ENCODE measurements around the gene GOLM1. TPM values are rescaled to one million over a fixed set of nuclear protein-coding genes. Genes with fewer than 3 reads are reported as not detected.

The GOLM1 gene
- total and polyA plus RNA-seq, 2 of the 4 experiments (the other 2 are of a cell fraction): 54.8 to 59.2 TPM

DNA sequence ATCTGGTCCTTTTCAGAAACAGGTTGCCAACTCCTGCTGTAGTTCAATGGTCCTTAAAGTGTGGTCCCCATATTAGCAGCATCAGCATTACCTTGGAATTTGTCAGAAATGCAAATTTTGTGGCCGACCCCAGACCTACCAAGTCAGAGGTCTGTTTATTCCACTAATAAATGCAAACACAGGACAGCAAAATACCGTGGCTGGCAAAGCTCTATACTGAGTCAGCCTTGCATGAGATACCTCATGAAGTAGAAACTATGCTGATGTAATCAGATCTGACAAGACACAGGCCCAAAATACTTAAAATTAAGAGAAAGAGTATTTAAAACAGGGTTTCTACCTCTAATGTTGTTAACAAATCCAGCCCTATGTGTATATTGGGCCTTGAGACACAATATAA lies 3.0 kb downstream of the GOLM1 start:
- DNase-seq: peak; percentile 66
- Histone ChIP-seq H3K4me1 (ENCODE audit: control insufficient read depth, insufficient read depth, low read length) (peaks cover 4% of the 10 kb centered on the region; the same call in 1 of the 2 replicates), H2BK5ac (ENCODE audit: low read depth, low read length, poor library complexity, severe bottlenecking) (no peak overlapping the region), H3K56ac (ENCODE audit: extremely low read depth, insufficient read depth, low read length) (no peak overlapping the region), H3K18ac (ENCODE audit: low read depth, low read length) (no peak overlapping the region), H3K27me3 (ENCODE audit: control insufficient read depth, insufficient read depth, low read length) (no peaks in the 10 kb centered on the region; the same call in 1 of the 2 replicates), H2BK120ac (ENCODE audit: low read depth, low read length) (no peak overlapping the region), H2BK20ac (ENCODE audit: low read depth, low read length) (no peak overlapping the region), H4K91ac (ENCODE audit: insufficient read depth, low read depth, low read length) (no peak overlapping the region), H3K4me2 (ENCODE audit: low read depth, low read length) (no peak overlapping the region; the same call in 1 of the 2 replicates), H3K27ac (ENCODE audit: insufficient read depth, low read length) (no peak overlapping the region), H2AFZ (replicated peaks; ENCODE audit: low read length, poor library complexity) (no peak overlapping the region), H4K5ac (ENCODE audit: low read depth, low read length) (no peak overlapping the region), H3K4me3 (ENCODE audit: insufficient read depth, low read depth, low read length) (no peak overlapping the region), H3K9me3 (ENCODE audit: control insufficient read depth, insufficient read depth, low read length) (no peaks in the 10 kb centered on the region), H2AK5ac (ENCODE audit: low read depth, low read length) (no peak overlapping the region), H2BK15ac (ENCODE audit: low read depth, low read length) (no peak overlapping the region), H3K14ac (replicated peaks; ENCODE audit: low read depth, low read length) (no peak overlapping the region), H3K36me3 (ENCODE audit: control insufficient read depth, insufficient read depth, low read length) (no peaks in the 10 kb centered on the region), H3K23ac (ENCODE audit: low read depth, low read length) (no peak overlapping the region), H4K20me1 (ENCODE audit: insufficient read depth, low read length) (peaks cover 4% of the 10 kb centered on the region), H4K8ac (ENCODE audit: low read depth in 2 of 2, low read length in 2 of 2) (no peak overlapping the region), H3K9ac (ENCODE audit: low read depth, low read length) (no peak overlapping the region), H2AK9ac (replicated peaks; ENCODE audit: low read depth, low read length, poor library complexity) (no peak overlapping the region), H3K79me1 (ENCODE audit: low read depth in 1 of 2, low read length in 2 of 2) (peaks cover 20 to 36% of the 10 kb centered on the region in 2 experiments), H3K9me1 (ENCODE audit: insufficient read depth, low read length) (peaks cover 4% of the 10 kb centered on the region; the same call in 1 of the 2 replicates), H3K4ac (ENCODE audit: low read depth, low read length) (no peak overlapping the region)
- peak; percentile 19; the same call in 1 of the 2 replicates for ATAC-seq (ENCODE audit: low read depth)
- no TSS peak for BruUV-seq (replicated peaks)
- CTCF ChIA-PET: no interaction called here
- WGBS, 2 experiments (ENCODE audit: extremely low coverage in 2 of 2, insufficient read length in 1 of 2): no CpG with 5 or more reads among the region's 2 CpGs
- dilution Hi-C loops (cut with HindIII; ENCODE audit: low sequenced_read_pairs, unreplicated experiment): no loop called here
- TF ChIP-seq MAFK (IDR thresholded peaks at IDR 0.05; ENCODE audit: low read depth, low read length) (peak; percentile 75), CEBPB (IDR thresholded peaks at IDR 0.05; ENCODE audit: low read depth, low read length) (no peak)
- in situ Hi-C loops (cut with MboI; ENCODE audit: low sequenced_read_pairs): no loop called here
- POLR2A ChIA-PET (ENCODE audit: unreplicated experiment): no interaction called here
- intact Hi-C loops (cut with micrococcal nuclease): no loop called here

Measured in IMR-90 (cell line).